HEK293T (cell line): Measurements from ENCODE around the gene RAPGEF4.

Source experiments
- CTCF ChIA-PET: fragments of 350-600 bp; formaldehyde crosslinking; extraction: SDS; loops from one replicate; lab custom pipeline; 2021; ENCODE audit warnings: antibody characterized with exemption, inconsistent platforms; lab: Yijun Ruan, JAX
- POLR2A ChIA-PET: fragments of 350-600 bp; formaldehyde crosslinking; extraction: SDS; loops from one replicate; lab custom pipeline; 2020; ENCODE audit warnings: antibody characterized with exemption, inconsistent platforms; lab: Yijun Ruan, JAX
- DNase-seq: peaks from one replicate; pipeline ENCODE4 v3.0.0; 2012; ENCODE audit warnings: mixed read lengths; ENCODE audit errors: extremely low spot score
- ARNT ChIP-seq: fragments of 450-650 bp; IDR thresholded peaks from 2 replicates; pipeline ENCODE4 v1.6.1; 2017; ENCODE audit warnings: mild to moderate bottlenecking
- BHLHE40 ChIP-seq: fragments of 450-650 bp; IDR thresholded peaks from 2 replicates; pipeline ENCODE4 v1.6.1; 2016; ENCODE audit warnings: mild to moderate bottlenecking, moderate library complexity, borderline replicate concordance
- CTBP1 ChIP-seq: fragments of 450-650 bp; IDR thresholded peaks from 2 replicates; pipeline ENCODE4 v1.6.1; 2016; ENCODE audit warnings: borderline replicate concordance
- ELF4 ChIP-seq: fragments of 450-650 bp; IDR thresholded peaks from 2 replicates; pipeline ENCODE4 v1.6.1; 2017; ENCODE audit warnings: antibody characterized with exemption
- FOXA1 ChIP-seq: fragments of 450-650 bp; IDR thresholded peaks from 2 replicates; pipeline ENCODE4 v1.6.1; 2016; ENCODE audit warnings: mild to moderate bottlenecking
- FOXK2 ChIP-seq: fragments of 450-650 bp; IDR thresholded peaks from 2 replicates; pipeline ENCODE4 v1.6.1; 2016; ENCODE audit warnings: mild to moderate bottlenecking
- FOXM1 ChIP-seq: fragments of 450-650 bp; IDR thresholded peaks from 2 replicates; pipeline ENCODE4 v1.6.1; 2017; ENCODE audit warnings: mild to moderate bottlenecking, borderline replicate concordance
- HDGF ChIP-seq: fragments of 450-650 bp; IDR thresholded peaks from 2 replicates; pipeline ENCODE4 v1.6.1; 2017; ENCODE audit warnings: antibody characterized with exemption, borderline replicate concordance
- L3MBTL2 ChIP-seq: fragments of 450-650 bp; conservative IDR thresholded peaks from 2 replicates; pipeline ENCODE4 v1.6.1; 2016; ENCODE audit warnings: mild to moderate bottlenecking
- LEF1 ChIP-seq: fragments of 450-650 bp; IDR thresholded peaks from 2 replicates; pipeline ENCODE4 v1.6.1; 2017; ENCODE audit warnings: mild to moderate bottlenecking, borderline replicate concordance
- NFRKB ChIP-seq: fragments of 450-650 bp; IDR thresholded peaks from 2 replicates; pipeline ENCODE4 v1.6.1; 2016; ENCODE audit warnings: mild to moderate bottlenecking, moderate library complexity
- SP1 ChIP-seq: fragments of 450-650 bp; IDR thresholded peaks from 2 replicates; pipeline ENCODE4 v1.6.1; 2017
- SUZ12 ChIP-seq: fragments of 450-650 bp; IDR thresholded peaks from 2 replicates; pipeline ENCODE4 v1.6.1; 2016; ENCODE audit warnings: mild to moderate bottlenecking
- TARDBP ChIP-seq: fragments of 450-650 bp; IDR thresholded peaks from 2 replicates; pipeline ENCODE4 v1.6.1; 2016
- ZNF384 ChIP-seq: fragments of 450-650 bp; IDR thresholded peaks from 2 replicates; pipeline ENCODE4 v1.6.1; 2016
- TF ChIP-seq, protein P1 (sequence below): fragments of 450-650 bp; IDR thresholded peaks from 2 replicates; pipeline ENCODE4 v1.6.1; 2016

Gene RAPGEF4

DNA sequence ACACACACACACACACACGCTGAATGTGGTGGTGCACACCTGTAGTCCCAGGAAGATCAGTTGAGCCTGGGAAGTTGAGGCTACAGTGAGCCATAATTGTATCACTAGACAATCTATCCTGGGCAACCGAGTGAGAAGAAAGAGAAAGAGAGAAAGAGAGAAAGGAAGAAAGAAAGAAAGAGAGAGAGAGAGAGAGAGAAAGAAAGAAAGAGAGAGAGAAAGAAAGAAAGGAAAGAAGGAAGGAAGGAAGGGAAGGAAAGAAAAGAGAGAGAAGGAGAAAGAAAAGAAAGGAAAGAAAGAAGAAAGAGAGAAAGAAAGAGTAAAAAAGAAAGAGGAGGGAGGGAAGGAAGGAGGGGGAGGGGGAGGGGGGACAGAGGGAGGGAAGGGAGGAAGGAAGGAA is 190.0 kb downstream of the RAPGEF4 start:
- ChIA-PET POLR2A (no interaction called here), CTCF (no interaction called here)

DNA sequence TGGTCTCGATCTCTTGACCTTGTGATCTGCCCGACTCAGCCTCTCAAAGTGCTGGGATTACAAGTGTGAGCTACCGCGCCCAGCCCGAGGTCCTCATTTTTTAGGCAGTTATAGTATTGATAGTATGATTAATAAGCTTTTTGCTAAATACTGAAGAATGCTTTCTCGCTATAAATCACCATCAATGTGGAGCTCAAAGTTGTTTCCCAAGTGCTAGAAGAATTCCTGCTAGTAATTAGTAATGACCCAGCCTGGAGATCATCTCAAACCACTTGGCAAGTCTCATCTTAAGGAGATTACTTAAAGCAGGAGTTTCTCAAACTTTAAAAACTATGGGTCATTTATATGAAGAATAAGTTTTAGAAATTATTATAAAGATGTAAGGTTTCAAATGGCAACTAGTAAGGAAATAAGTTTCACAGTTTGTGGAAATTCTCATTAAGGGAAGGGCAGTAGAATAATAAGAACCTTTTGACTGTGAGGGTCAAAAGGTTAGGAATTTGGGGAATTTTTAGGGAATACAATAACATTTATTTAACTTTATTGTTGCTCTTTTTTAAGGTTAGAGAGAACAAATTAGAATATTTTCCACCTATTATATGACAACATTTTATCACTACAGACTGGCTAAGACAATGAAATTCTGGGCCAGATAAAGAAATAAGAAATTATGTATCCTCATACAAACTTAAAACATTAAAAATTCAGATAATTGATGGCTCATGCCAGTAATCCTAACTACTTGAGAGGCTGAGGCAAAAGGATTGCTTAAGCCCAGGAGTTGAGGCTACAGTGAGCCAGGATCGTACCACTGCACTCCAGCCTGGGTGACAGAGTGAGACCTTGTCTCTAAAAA is 191.4 kb downstream of the RAPGEF4 start:
- DNase-seq, result no peak
- ChIA-PET CTCF (no interaction called here), POLR2A (no interaction called here)
- TF ChIP-seq FOXK2, result no peak
- TF ChIP-seq SUZ12, result no peak
- no peak for TF ChIP-seq FOXM1
- TF ChIP-seq LEF1, result no peak
- TF ChIP-seq ELF4, result no peak
- no peak for TF ChIP-seq ZNF384
- TF ChIP-seq, protein P1, sequence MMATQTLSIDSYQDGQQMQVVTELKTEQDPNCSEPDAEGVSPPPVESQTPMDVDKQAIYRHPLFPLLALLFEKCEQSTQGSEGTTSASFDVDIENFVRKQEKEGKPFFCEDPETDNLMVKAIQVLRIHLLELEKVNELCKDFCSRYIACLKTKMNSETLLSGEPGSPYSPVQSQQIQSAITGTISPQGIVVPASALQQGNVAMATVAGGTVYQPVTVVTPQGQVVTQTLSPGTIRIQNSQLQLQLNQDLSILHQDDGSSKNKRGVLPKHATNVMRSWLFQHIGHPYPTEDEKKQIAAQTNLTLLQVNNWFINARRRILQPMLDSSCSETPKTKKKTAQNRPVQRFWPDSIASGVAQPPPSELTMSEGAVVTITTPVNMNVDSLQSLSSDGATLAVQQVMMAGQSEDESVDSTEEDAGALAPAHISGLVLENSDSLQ, result no peak
- no peak for TF ChIP-seq TARDBP
- no peak for TF ChIP-seq HDGF
- TF ChIP-seq FOXA1, result no peak
- no peak for TF ChIP-seq NFRKB
- TF ChIP-seq BHLHE40, result no peak
- TF ChIP-seq L3MBTL2, result no peak
- no peak for TF ChIP-seq ARNT

More for the DNA sequence above, 190.0 kb downstream of the RAPGEF4 start:
- no peak for TF ChIP-seq L3MBTL2
- TF ChIP-seq LEF1, result no peak
- no peak for TF ChIP-seq CTBP1
- TF ChIP-seq ZNF384, result no peak
- DNase-seq, result no peak

DNA sequence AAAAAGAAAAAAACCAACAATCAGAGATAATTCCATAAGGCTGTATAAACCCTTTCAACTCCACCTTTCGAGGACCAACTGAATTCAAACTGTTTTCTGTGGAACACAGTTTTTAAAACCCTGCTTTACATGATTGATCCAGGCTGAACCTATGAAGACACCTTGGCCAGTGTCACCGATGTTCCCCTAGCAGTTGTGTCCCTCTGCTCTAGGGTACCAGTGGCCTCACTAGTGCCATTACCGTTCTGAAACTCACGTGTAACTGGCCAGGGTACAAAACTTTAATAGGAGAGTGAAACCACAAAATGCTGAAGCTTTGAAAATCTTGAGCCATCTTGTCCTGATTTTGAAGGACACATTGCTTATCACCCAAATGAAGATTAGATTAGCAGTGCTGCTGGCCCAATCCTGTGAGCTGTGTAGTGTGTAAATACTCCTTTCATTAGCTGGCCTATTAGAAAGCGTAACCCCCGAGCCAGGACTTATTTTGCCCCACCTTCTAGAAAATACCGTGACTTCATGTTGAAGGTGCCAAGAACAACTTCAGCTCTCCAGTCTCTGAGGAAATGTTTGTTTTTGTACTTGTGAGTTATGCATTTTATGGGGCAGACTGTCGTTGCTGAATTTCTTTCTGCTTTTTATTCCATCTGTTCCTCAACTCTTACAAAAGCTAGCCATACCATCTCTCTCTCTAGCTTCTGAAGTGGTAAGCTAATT is 192.2 kb downstream of the RAPGEF4 start:
- POLR2A ChIA-PET, result no interaction called here
- no peak for TF ChIP-seq ARNT
- no peak for TF ChIP-seq NFRKB
- no peak for TF ChIP-seq L3MBTL2
- TF ChIP-seq BHLHE40, result no peak
- no peak for TF ChIP-seq SP1
- no peak for TF ChIP-seq FOXM1
- TF ChIP-seq, protein P1, result no peak
- TF ChIP-seq TARDBP, result no peak
- no peak for TF ChIP-seq HDGF
- DNase-seq, result no peak
- CTCF ChIA-PET, result interaction anchor here (1.2 kb wide), 1 partner anchor 121 kb away, joined by 6 read pairs; no protein-coding TSS in a partner anchor

DNA sequence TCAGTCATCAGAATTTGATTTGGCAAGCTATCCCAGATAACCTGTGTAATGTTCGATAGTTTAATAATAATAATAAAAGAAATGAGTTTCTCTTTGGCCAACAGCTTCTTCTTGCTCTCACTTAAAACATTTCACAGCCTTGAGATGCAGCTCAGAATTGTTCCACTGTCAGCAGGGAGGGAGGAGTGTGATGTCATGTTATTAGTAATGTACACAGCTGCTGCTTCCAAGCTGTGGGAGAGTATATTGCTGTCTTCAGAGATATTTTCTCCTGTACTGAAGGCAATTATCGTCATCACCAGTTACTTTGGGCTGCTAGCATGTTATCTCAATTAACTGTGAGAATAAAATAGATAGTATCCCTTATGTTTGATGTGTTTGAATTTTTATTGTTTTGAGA is 193.1 kb downstream of the RAPGEF4 start:
- POLR2A ChIA-PET, result no interaction called here
- TF ChIP-seq NFRKB, result no peak
- no peak for TF ChIP-seq SUZ12
- TF ChIP-seq ELF4, result no peak
- TF ChIP-seq FOXK2, result no peak
- TF ChIP-seq TARDBP, result no peak
- no peak for TF ChIP-seq SP1
- no peak for TF ChIP-seq LEF1
- no peak for TF ChIP-seq CTBP1
- CTCF ChIA-PET, result interaction anchor here (1.2 kb wide), 1 partner anchor 122 kb away, joined by 6 read pairs; no protein-coding TSS in a partner anchor
- no peak for DNase-seq

DNA sequence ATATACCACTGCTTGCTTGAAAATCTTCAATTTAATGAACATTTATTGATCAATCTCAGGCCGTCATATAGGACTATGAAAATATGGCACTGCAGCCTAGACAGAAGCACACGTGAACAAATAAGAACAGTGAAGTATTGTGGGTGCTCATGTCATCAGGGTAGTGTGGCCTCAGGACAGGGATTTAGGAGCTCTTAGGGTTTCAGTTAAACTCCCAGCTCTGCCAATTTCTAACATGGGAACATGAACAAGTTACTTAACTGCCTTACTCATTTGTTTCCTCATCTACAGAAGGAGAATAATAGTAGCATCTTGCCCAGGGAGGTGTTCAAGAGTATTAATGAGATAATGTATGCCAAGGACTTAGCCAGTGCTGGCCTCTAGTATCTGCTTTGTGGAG is 194.0 kb downstream of the RAPGEF4 start:
- TF ChIP-seq CTBP1 (no peak), FOXK2 (no peak), FOXM1 (no peak), SUZ12 (no peak), ZNF384 (no peak), TARDBP (no peak), SP1 (no peak), LEF1 (no peak), BHLHE40 (no peak), FOXA1 (no peak), L3MBTL2 (no peak), HDGF (no peak), NFRKB (no peak), ELF4 (no peak)
- TF ChIP-seq, protein P1, result no peak
- POLR2A ChIA-PET, result no interaction called here
- CTCF ChIA-PET, result interaction anchor here (3.3 kb wide), 1 partner anchor 123 kb away, joined by 28 read pairs; no protein-coding TSS in a partner anchor
- no peak for DNase-seq

DNA sequence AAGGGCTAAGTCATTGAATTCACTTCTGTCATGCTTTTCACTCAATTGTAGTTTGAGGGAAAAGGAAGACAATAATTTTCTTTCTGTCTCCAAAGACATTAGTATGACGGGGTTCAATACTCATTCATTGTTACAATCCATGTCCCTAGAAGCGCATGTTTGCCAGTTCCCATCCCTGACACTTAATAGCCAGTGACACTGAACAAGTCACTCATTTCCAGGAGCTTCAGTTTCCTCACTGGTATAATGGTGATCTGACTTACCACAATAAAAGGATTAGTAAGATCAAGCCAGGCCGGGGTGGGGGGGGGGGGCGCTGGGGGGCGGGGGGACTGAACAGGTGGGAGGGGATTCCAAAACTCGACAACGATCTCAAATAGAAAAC is 195.2 kb downstream of the RAPGEF4 start:
- POLR2A ChIA-PET, result no interaction called here
- no peak for TF ChIP-seq FOXA1
- TF ChIP-seq ELF4, result no peak
- no peak for TF ChIP-seq NFRKB
- TF ChIP-seq BHLHE40, result no peak
- no peak for TF ChIP-seq SP1
- TF ChIP-seq, protein P1, result no peak
- no peak for DNase-seq
- CTCF ChIA-PET, result interaction anchor here (0.9 to 3.3 kb wide), 7 partner anchors 10 to 124 kb away, joined by 3 to 28 read pairs (median 8); no protein-coding TSS in a partner anchor
